A673 (cell line): ENCODE data around the gene STEAP4.

Source experiments
- CTCF ChIP-seq: fragments of 300-800, 200-600 bp; sonication (generic); conservative IDR thresholded peaks from 2 replicates; pipeline ENCODE4 v1.5.1; 2017; ENCODE audit warnings: low read depth, mild to moderate bottlenecking, antibody characterized with exemption, low read length, moderate library complexity, mixed read lengths
- EZH2 ChIP-seq: fragments of 200-600 bp; sonication (generic); IDR thresholded peaks from 2 replicates; pipeline ENCODE4 v1.6.1; 2017; ENCODE audit warnings: borderline replicate concordance, low read depth, mild to moderate bottlenecking, mixed read lengths, antibody characterized with exemption, low read length; ENCODE audit not compliant: poor library complexity, severe bottlenecking

- no peak for TF ChIP-seq CTCF
- no peak for TF ChIP-seq EZH2
Measured at GRCh38 chr7:88302486-88302885, 4.2 kb downstream of the STEAP4 start.
